Caco-2 (cell line): ENCODE data around the gene HMGXB4. TPM values are rescaled to one million over a fixed set of nuclear protein-coding genes. Genes with fewer than 3 reads are reported as not detected.

ENCODE experiments used
- BruUV-seq: library from RNA; stranded (reverse); fragments of 400-500 nt; replicated peaks from 2 replicates; lab custom pipeline; 2021; lab: Mats Ljungman, UMichigan
- CTCF ChIA-PET: fragments of 300-600 bp; sonication (Branson Sonifier 250); formaldehyde crosslinking; loops from one replicate; lab custom pipeline; 2022; ENCODE audit warnings: antibody characterized with exemption; lab: Charles Lee
- POLR2A ChIA-PET: fragments of 300-600 bp; sonication (Branson Sonifier 250); formaldehyde crosslinking; loops from one replicate; lab custom pipeline; 2022; ENCODE audit warnings: antibody characterized with exemption; lab: Charles Lee
- DNase-seq, 2 experiments: peaks; one replicate each; pipeline versions ENCODE4 v3.0.0 to v3.0.0-alpha.2; 2020 to 2022
- H3K27me3 ChIP-seq: replicated peaks from 2 replicates; pipeline ENCODE4 v1.6.0; 2011; ENCODE audit warnings: low read length; ENCODE audit not compliant: control insufficient read depth, insufficient read depth
- H3K36me3 ChIP-seq: 2 replicates; pipeline ENCODE4 v1.5.1; 2011; ENCODE audit warnings: low read length; ENCODE audit not compliant: control insufficient read depth, insufficient read depth
- H3K4me1 ChIP-seq: fragments of 250-450 bp; sonication (Bioruptor Pico); 2 replicates; pipeline ENCODE4 v1.5.1; 2020; ENCODE audit warnings: mild to moderate bottlenecking
- H3K4me3 ChIP-seq: 2 replicates; pipeline ENCODE4 v1.5.1; 2011; ENCODE audit warnings: low read depth, mild to moderate bottlenecking, control low read depth, low read length
- H3K9me3 ChIP-seq: fragments of 250-450 bp; sonication (Bioruptor Pico); 2 replicates; pipeline ENCODE4 v1.5.1; 2020; ENCODE audit warnings: mild to moderate bottlenecking, moderate library complexity
- H3K27ac Mint-ChIP-seq: one replicate; pipeline ENCODE4 v1.8.0; 2022; ENCODE audit warnings: mixed read lengths; ENCODE audit not compliant: unreplicated experiment
- H3K27me3 Mint-ChIP-seq: one replicate; pipeline ENCODE4 v1.8.0; 2022; ENCODE audit warnings: mixed read lengths; ENCODE audit not compliant: insufficient read depth, unreplicated experiment
- H3K36me3 Mint-ChIP-seq: one replicate; pipeline ENCODE4 v1.8.0; 2022; ENCODE audit warnings: mild to moderate bottlenecking, mixed read lengths; ENCODE audit not compliant: insufficient read depth, unreplicated experiment
- H3K4me1 Mint-ChIP-seq: one replicate; pipeline ENCODE4 v1.8.0; 2022; ENCODE audit warnings: low read depth, mixed read lengths; ENCODE audit not compliant: unreplicated experiment
- H3K4me3 Mint-ChIP-seq: one replicate; pipeline ENCODE4 v1.8.0; 2022; ENCODE audit warnings: mild to moderate bottlenecking, moderate library complexity, mixed read lengths; ENCODE audit not compliant: unreplicated experiment
- H3K9me3 Mint-ChIP-seq: one replicate; pipeline ENCODE4 v1.8.0; 2022; ENCODE audit warnings: mixed read lengths; ENCODE audit not compliant: unreplicated experiment
- CTCF ChIP-seq, 2 experiments: fragments of 200-600 bp in 1 of 2; IDR thresholded peaks; 1 replicate in 1 of 2; 2 replicates in 1 of 2; pipeline versions ENCODE4 v1.5.1 to v1.8.0; 2011 to 2022; ENCODE audit warnings: antibody characterized with exemption in 1 of 2, control low read depth in 1 of 2, inconsistent platforms in 1 of 2, low read depth in 1 of 2, low read length in 1 of 2, mild to moderate bottlenecking in 1 of 2, moderate library complexity in 1 of 2; ENCODE audit not compliant: insufficient read depth in 1 of 2, severe bottlenecking in 1 of 2, unreplicated experiment in 1 of 2
- intact Hi-C: fragments of 100-400 bp; cut with micrococcal nuclease; formaldehyde crosslinking; loops from one replicate; pipeline ENCODE4 v1.10.0; 2022; ENCODE audit not compliant: unreplicated experiment
- total RNA-seq: library from RNA; stranded (reverse); gene quantifications from 2 replicates; pipeline ENCODE4 v1.2.3, GENCODE V29; 2022

The HMGXB4 gene
- total RNA-seq, 1 experiment from 2014 or later, result 22.3 TPM

DNA sequence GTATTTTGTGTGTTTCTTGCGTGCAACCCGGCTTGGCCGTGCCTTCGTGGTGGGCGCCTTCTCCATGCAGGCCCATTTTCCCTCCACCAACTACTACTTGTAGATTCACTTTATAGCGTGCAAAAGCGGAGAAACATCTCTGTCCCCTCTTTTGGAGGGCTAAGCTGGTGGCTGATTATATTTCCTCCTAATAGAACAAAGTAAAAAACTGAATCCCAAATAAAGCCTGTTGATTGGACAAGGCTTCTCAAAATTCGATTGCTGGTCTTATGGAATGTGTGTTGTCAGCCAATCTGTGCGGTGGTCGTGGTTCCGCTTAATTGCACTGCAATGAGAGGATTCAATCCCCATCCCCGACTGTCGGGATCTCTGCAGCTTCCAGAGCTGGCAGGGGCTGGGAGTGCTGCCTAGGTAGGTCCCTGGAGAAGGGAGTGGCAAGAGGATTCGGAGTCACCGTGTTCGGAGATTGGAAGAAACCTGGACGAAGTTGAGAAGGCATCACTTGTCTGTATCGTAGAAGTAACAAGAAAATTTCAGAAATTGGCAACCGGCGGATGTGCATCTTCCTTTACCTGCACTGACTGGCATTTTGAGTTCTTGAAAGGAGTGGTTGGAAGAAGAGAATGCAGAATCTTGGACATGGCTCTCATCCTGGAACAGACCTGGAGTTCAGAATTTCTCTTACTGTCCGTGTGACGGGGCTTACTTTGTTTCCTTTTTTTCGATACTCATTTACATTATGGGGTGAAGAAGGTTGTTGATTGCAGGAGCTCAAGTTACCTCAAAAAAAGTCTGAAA lies 1.1 kb downstream of the HMGXB4 start:
- Mint-ChIP-seq H3K4me1 (peaks cover 21% of the 10 kb centered on the region), H3K9me3 (no peaks in the 10 kb centered on the region), H3K36me3 (peaks cover 19% of the 10 kb centered on the region), H3K27ac (peak overlapping the region; percentile 89), H3K4me3 (peak overlapping the region; percentile 75), H3K27me3 (no peaks in the 10 kb centered on the region)
- Histone ChIP-seq H3K4me3 (peak overlapping the region; percentile 65), H3K36me3 (peaks cover 2% of the 10 kb centered on the region; the same call in 1 of the 2 replicates), H3K4me1 (no peaks in the 10 kb centered on the region), H3K27me3 (no peaks in the 10 kb centered on the region), H3K9me3 (no peaks in the 10 kb centered on the region)
- intact Hi-C loops, result no loop called here
- BruUV-seq, result TSS peak; percentile 34
- ChIA-PET CTCF (interaction anchor here (0.7 to 1.5 kb wide), 3 partner anchors 11 to 42 kb away, joined by 3 to 8 read pairs (median 4); partner anchors contain the start of gene TOM1), POLR2A (interaction anchor here (1.7 kb wide), 1 partner anchor 41 kb away, joined by 8 read pairs; the partner anchor contains the start of gene TOM1)
- no peak for DNase-seq
- no peak for TF ChIP-seq CTCF (IDR thresholded peaks at IDR 0.05; ENCODE audit: insufficient read depth in 1 of 2, low read depth in 1 of 2, low read length in 1 of 2, severe bottlenecking in 1 of 2, unreplicated experiment in 1 of 2)

DNA sequence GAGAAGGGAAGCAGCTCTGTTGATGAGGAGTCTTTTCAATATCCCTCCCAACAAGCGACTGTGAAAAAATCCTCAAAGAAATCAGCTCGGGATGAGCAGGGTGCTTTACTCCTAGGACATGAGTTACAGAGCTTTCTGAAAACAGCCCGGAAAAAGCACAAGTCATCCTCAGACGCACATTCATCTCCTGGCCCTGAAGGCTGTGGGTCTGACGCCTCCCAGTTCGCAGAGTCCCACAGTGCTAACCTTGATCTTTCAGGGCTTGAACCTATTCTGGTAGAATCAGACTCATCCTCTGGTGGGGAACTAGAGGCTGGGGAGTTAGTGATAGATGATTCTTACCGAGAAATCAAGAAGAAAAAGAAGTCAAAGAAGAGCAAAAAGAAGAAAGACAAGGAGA lies 7.7 kb downstream of the HMGXB4 start:
- CTCF ChIA-PET, result no interaction called here
- Mint-ChIP-seq H3K27ac (no peak overlapping the region), H3K36me3 (peaks cover 46% of the 10 kb centered on the region), H3K4me3 (no peak overlapping the region), H3K27me3 (no peaks in the 10 kb centered on the region), H3K9me3 (no peaks in the 10 kb centered on the region), H3K4me1 (no peaks in the 10 kb centered on the region)
- Histone ChIP-seq H3K4me3 (no peak overlapping the region), H3K9me3 (no peaks in the 10 kb centered on the region), H3K4me1 (no peaks in the 10 kb centered on the region), H3K36me3 (peaks cover 5% of the 10 kb centered on the region; the same call in 1 of the 2 replicates), H3K27me3 (no peaks in the 10 kb centered on the region)
- TSS peak; percentile 1 for BruUV-seq
- POLR2A ChIA-PET, result no interaction called here
- DNase-seq, result no peak
- no peak for TF ChIP-seq CTCF (IDR thresholded peaks at IDR 0.05; ENCODE audit: insufficient read depth in 1 of 2, low read depth in 1 of 2, low read length in 1 of 2, severe bottlenecking in 1 of 2, unreplicated experiment in 1 of 2)
- intact Hi-C loops, result no loop called here

DNA sequence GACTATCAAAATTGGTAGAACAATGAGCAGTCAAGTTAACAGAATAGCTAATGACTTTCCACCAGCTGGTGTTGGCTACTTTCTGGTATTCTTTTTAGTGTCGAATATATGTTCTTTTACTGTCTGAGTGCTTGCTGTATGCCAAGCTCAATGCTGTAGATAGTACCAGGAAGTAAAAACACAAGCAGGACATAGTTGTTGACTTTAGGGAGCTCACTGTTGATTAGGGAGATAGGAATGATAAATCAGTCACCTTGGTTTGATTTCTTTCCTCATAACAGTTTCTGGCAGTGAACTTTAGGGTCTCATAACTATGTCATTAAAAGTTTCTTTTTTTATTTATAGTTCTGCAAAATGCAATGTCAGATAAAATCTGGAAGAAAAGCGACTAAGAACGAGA lies 9.0 kb downstream of the HMGXB4 start:
- Mint-ChIP-seq H3K9me3 (no peaks in the 10 kb centered on the region), H3K27me3 (no peaks in the 10 kb centered on the region), H3K27ac (no peak overlapping the region), H3K36me3 (peaks cover 47% of the 10 kb centered on the region), H3K4me3 (no peak overlapping the region), H3K4me1 (no peaks in the 10 kb centered on the region)
- intact Hi-C loops, result no loop called here
- no peaks in the 10 kb centered on the region for H3K27me3 ChIP-seq
- POLR2A ChIA-PET, result interaction anchor here (0.8 kb wide), 1 partner anchor 9 kb away, joined by 3 read pairs; the partner anchor contains the start of gene HMGXB4
- H3K4me1 ChIP-seq, result no peaks in the 10 kb centered on the region
- DNase-seq, result no peak
- no peaks in the 10 kb centered on the region for H3K9me3 ChIP-seq
- no peak for TF ChIP-seq CTCF (IDR thresholded peaks at IDR 0.05; ENCODE audit: insufficient read depth in 1 of 2, low read depth in 1 of 2, low read length in 1 of 2, severe bottlenecking in 1 of 2, unreplicated experiment in 1 of 2)
- no peak overlapping the region for H3K4me3 ChIP-seq
- CTCF ChIA-PET, result interaction anchor here (1.0 kb wide), 1 partner anchor 35 kb away, joined by 3 read pairs; no protein-coding TSS in a partner anchor
- no TSS peak for BruUV-seq
- H3K36me3 ChIP-seq, result peaks cover 5% of the 10 kb centered on the region; the same call in 1 of the 2 replicates
